ENCODE results near the gene HAS3.
A peak's percentile ranks its signal among the peaks of the same experiment; 100 is the strongest.
"Not testable (repeated sequence)": the region's sequence is repeated elsewhere in the genome, so short reads cannot be mapped to it uniquely, and the experiment has no call there.

HAS3 gene

GRCh38 chr16:69105501-69106361, at the start of gene HAS3:
Gene HAS3, plus strand, starts transcription at chr16:69105653. Its CDS starts 3,743 bp downstream, at chr16:69109396.
- DNase-seq: peak; percentile 57

GRCh38 chr16:69055980-69056379, 49.5 kb upstream of the HAS3 start:
- no peak for DNase-seq

- no peak for DNase-seq
Observed at GRCh38 chr16:69056421-69056820, 49.0 kb upstream of the HAS3 start.

GRCh38 chr16:69057400-69058378, 47.8 kb upstream of the HAS3 start:
- peak; percentile 86 for DNase-seq

- DNase-seq: not testable (repeated sequence)
Observed at GRCh38 chr16:69063491-69063890, 42.0 kb upstream of the HAS3 start.

- no peak for DNase-seq
Observed at GRCh38 chr16:69064124-69064763, 41.2 kb upstream of the HAS3 start.

GRCh38 chr16:69064764-69065313, 40.6 kb upstream of the HAS3 start:
- DNase-seq: no peak

- DNase-seq: no peak
Observed at GRCh38 chr16:69069504-69069903, 35.9 kb upstream of the HAS3 start.

GRCh38 chr16:69071036-69071435, 34.4 kb upstream of the HAS3 start:
- no peak for DNase-seq

- no peak for DNase-seq
Observed at GRCh38 chr16:69072640-69072974, 32.8 kb upstream of the HAS3 start.

- DNase-seq: peak; percentile 77
Observed at GRCh38 chr16:69073181-69073702, 32.2 kb upstream of the HAS3 start.

- DNase-seq: peak; percentile 18
Observed at GRCh38 chr16:69077251-69077650, 28.2 kb upstream of the HAS3 start.

GRCh38 chr16:69078073-69078472, 27.4 kb upstream of the HAS3 start:
- DNase-seq: no peak

GRCh38 chr16:69079697-69080096, 25.8 kb upstream of the HAS3 start:
- DNase-seq: no peak

- DNase-seq: no peak
Observed at GRCh38 chr16:69083306-69083941, 22.0 kb upstream of the HAS3 start.

GRCh38 chr16:69084289-69084688, 21.2 kb upstream of the HAS3 start:
- DNase-seq: peak; percentile 34

- no peak for DNase-seq
Observed at GRCh38 chr16:69085032-69085695, 20.3 kb upstream of the HAS3 start.

GRCh38 chr16:69087161-69087581, 18.3 kb upstream of the HAS3 start:
- DNase-seq: no peak

GRCh38 chr16:69088684-69089083, 16.8 kb upstream of the HAS3 start:
- DNase-seq: no peak

- peak; percentile 33 for DNase-seq
Observed at GRCh38 chr16:69089091-69089910, 16.2 kb upstream of the HAS3 start.

GRCh38 chr16:69093974-69094373, 11.5 kb upstream of the HAS3 start:
- no peak for DNase-seq

All from fibroblast of skin of right quadriceps (primary cell).